GM06990 (cell line): ENCODE results near the gene ZC3H18.

Source experiments
- DNase-seq: peaks from one replicate; pipeline ENCODE4 v3.0.0-alpha.2; 2011; ENCODE audit not compliant: insufficient read length; ENCODE audit errors: extremely low read depth
- H3K27me3 ChIP-seq: replicated peaks from 2 replicates; pipeline ENCODE4 v1.6.0; 2011; ENCODE audit warnings: low read length; ENCODE audit not compliant: control insufficient read depth, insufficient read depth
- H3K36me3 ChIP-seq: 2 replicates; pipeline ENCODE4 v1.5.1; 2011; ENCODE audit warnings: low read length; ENCODE audit not compliant: control insufficient read depth, insufficient read depth
- H3K4me3 ChIP-seq: replicated peaks from 2 replicates; pipeline ENCODE4 v1.5.1; 2011; ENCODE audit warnings: low read depth, mild to moderate bottlenecking, control low read depth, low read length
- CTCF ChIP-seq: IDR thresholded peaks from 2 replicates; pipeline ENCODE4 v1.5.1; 2011; ENCODE audit warnings: low read length, control low read depth, mild to moderate bottlenecking, inconsistent platforms; ENCODE audit not compliant: insufficient read depth, poor library complexity, severe bottlenecking

The ZC3H18 gene

GRCh38 chr16:88593910-88594309 lies 23.7 kb downstream of the ZC3H18 start:
- DNase-seq: no peak
- H3K36me3 ChIP-seq: peaks cover 15% of the 10 kb centered on the region
- H3K27me3 ChIP-seq: no peaks in the 10 kb centered on the region
- H3K4me3 ChIP-seq: no peak overlapping the region
- TF ChIP-seq CTCF: no peak

GRCh38 chr16:88595101-88595500 lies 24.9 kb downstream of the ZC3H18 start:
- Histone ChIP-seq H3K4me3 (no peak overlapping the region), H3K36me3 (peaks cover 20% of the 10 kb centered on the region), H3K27me3 (no peaks in the 10 kb centered on the region)
- TF ChIP-seq CTCF: no peak
- DNase-seq: no peak

GRCh38 chr16:88595921-88596320 lies 25.7 kb downstream of the ZC3H18 start:
- TF ChIP-seq CTCF: no peak
- peaks cover 23% of the 10 kb centered on the region for H3K36me3 ChIP-seq

GRCh38 chr16:88596483-88596882 lies 26.3 kb downstream of the ZC3H18 start:
- no peak overlapping the region for H3K4me3 ChIP-seq
- peaks cover 23% of the 10 kb centered on the region for H3K36me3 ChIP-seq
- DNase-seq: no peak
- H3K27me3 ChIP-seq: no peaks in the 10 kb centered on the region
- no peak for TF ChIP-seq CTCF

More at GRCh38 chr16:88595921-88596320, 25.7 kb downstream of the ZC3H18 start:
- DNase-seq: no peak
- Histone ChIP-seq H3K4me3 (no peak overlapping the region), H3K27me3 (no peaks in the 10 kb centered on the region)

GRCh38 chr16:88597856-88598491 lies 27.8 kb downstream of the ZC3H18 start:
- Histone ChIP-seq H3K36me3 (peaks cover 29% of the 10 kb centered on the region), H3K4me3 (no peak overlapping the region), H3K27me3 (no peaks in the 10 kb centered on the region)
- no peak for TF ChIP-seq CTCF
- DNase-seq: no peak
